ENCODE data around the gene RPTOR.

The RPTOR gene

DNA sequence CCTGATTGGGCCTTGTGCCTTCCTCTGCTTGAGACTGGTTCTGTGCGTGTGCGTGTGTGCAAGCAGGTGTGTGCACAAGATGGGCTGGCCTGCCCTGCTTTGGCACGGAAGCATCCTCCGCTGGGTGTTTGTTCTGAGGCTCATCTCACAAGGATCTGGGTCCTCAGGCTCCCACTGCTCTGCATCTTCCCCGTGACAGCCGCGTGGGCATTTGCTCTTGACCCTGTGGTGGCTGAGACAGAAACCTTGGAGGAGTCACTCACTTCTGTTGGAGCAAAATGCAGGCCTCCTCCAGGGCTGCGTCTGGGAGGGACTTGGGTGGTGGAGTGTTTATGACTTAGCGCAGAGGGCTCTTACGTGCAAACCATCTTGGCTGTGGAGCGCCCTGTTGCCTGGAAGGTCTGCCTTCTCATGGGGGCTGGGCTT is 119.2 kb downstream of the RPTOR start:
- H3K27ac Mint-ChIP-seq = peak overlapping the region; percentile 91
- H3K36me3 Mint-ChIP-seq = peaks cover 8% of the 10 kb centered on the region
- H3K27me3 Mint-ChIP-seq = no peaks in the 10 kb centered on the region
- H3K4me3 Mint-ChIP-seq = peak overlapping the region; percentile 62
- H3K4me1 Mint-ChIP-seq = peaks cover 80% of the 10 kb centered on the region
- H3K9me3 Mint-ChIP-seq = no peaks in the 10 kb centered on the region

GRCh38 chr17:80664217-80664790 is 119.7 kb downstream of the RPTOR start:
- Mint-ChIP-seq H3K9me3 (no peaks in the 10 kb centered on the region), H3K27me3 (no peaks in the 10 kb centered on the region), H3K36me3 (peaks cover 8% of the 10 kb centered on the region), H3K4me3 (peak overlapping the region; percentile 62), H3K27ac (peak overlapping the region; percentile 91), H3K4me1 (peaks cover 82% of the 10 kb centered on the region)

GRCh38 chr17:80665792-80666191 is 121.2 kb downstream of the RPTOR start:
- H3K36me3 Mint-ChIP-seq = peaks cover 10% of the 10 kb centered on the region
- peaks cover 96% of the 10 kb centered on the region for H3K4me1 Mint-ChIP-seq
- H3K4me3 Mint-ChIP-seq = peak overlapping the region; percentile 73
- peak overlapping the region; percentile 96 for H3K27ac Mint-ChIP-seq
- H3K27me3 Mint-ChIP-seq = no peaks in the 10 kb centered on the region
- no peaks in the 10 kb centered on the region for H3K9me3 Mint-ChIP-seq

- Mint-ChIP-seq H3K27ac (peak overlapping the region; percentile 19), H3K36me3 (peaks cover 16% of the 10 kb centered on the region), H3K27me3 (no peaks in the 10 kb centered on the region), H3K4me1 (peaks cover 99% of the 10 kb centered on the region), H3K4me3 (peak overlapping the region; percentile 55), H3K9me3 (no peaks in the 10 kb centered on the region)
These were observed 122.2 kb downstream of the RPTOR start for GRCh38 chr17:80666867-80667266.

- Mint-ChIP-seq H3K27ac (peak overlapping the region; percentile 48), H3K27me3 (no peaks in the 10 kb centered on the region), H3K4me1 (peaks cover 93% of the 10 kb centered on the region), H3K4me3 (peak overlapping the region; percentile 55), H3K36me3 (peaks cover 16% of the 10 kb centered on the region), H3K9me3 (no peaks in the 10 kb centered on the region)
These were observed 123.0 kb downstream of the RPTOR start for GRCh38 chr17:80667462-80668277.

- H3K9me3 Mint-ChIP-seq = no peaks in the 10 kb centered on the region
- peaks cover 18% of the 10 kb centered on the region for H3K36me3 Mint-ChIP-seq
- no peaks in the 10 kb centered on the region for H3K27me3 Mint-ChIP-seq
- peak overlapping the region; percentile 46 for H3K4me3 Mint-ChIP-seq
- peak overlapping the region; percentile 48 for H3K27ac Mint-ChIP-seq
- H3K4me1 Mint-ChIP-seq = peaks cover 93% of the 10 kb centered on the region
These were observed 123.9 kb downstream of the RPTOR start for GRCh38 chr17:80668375-80669148.

DNA sequence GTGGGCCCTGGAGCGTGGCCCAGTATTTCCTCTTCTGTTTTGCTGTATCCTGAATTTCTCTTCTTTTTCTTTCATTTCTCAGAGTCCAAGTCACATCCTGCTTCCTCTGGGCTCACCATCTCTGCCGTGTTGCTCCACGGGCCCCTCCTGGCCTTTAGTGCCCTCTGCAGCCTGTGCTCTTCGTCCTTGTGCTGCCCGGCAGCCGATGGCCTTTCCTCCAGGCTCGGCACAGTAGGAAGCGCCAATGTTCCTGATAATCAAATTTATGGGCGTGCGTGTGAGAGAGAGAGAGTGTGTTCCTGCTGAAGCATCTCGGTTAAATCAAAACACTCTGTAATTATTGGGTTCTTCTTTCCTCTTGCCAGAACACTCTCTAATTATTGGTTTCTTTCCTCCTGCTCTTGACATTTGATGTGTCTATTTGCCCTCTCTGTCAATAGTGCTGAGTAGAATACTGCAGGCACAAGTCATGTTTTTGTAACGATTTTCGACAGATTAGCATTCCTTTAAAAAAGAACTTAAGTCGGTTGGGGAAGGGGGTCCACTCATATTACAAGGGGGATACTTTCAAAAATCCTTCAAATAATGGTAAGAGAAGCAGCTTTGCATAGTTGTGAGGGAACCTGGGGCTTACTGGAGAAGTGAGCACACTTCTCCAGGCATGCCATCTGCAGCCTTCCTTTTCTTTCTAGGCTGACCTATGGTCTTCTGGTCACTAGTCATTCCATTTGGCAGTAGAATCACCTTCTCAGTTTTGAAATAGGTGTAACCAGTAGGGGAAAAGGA is 126.6 kb downstream of the RPTOR start:
- H3K9me3 Mint-ChIP-seq = no peaks in the 10 kb centered on the region
- H3K27ac Mint-ChIP-seq = peak overlapping the region; percentile 74
- peaks cover 87% of the 10 kb centered on the region for H3K4me1 Mint-ChIP-seq
- H3K36me3 Mint-ChIP-seq = peaks cover 20% of the 10 kb centered on the region
- H3K27me3 Mint-ChIP-seq = no peaks in the 10 kb centered on the region
- no peak overlapping the region for H3K4me3 Mint-ChIP-seq

DNA sequence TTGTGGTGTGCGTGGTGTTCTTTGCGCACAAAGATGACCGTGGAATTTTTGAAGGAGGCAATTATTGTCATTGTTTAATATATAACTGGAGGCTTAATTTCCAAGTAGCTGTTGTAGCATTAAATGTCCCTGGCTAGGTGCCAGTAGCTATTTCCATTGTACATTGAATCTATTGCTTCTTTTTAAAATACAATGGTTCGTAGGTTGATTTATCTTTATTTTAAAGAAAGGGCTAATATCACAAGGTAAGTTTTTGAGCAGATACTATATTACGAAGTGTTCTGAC is 127.1 kb downstream of the RPTOR start:
- Mint-ChIP-seq H3K27ac (no peak overlapping the region), H3K27me3 (no peaks in the 10 kb centered on the region), H3K9me3 (no peaks in the 10 kb centered on the region), H3K4me3 (no peak overlapping the region), H3K4me1 (peaks cover 87% of the 10 kb centered on the region), H3K36me3 (peaks cover 20% of the 10 kb centered on the region)

GRCh38 chr17:80673152-80673920 is 128.7 kb downstream of the RPTOR start:
- Mint-ChIP-seq H3K4me1 (peaks cover 87% of the 10 kb centered on the region), H3K27me3 (no peaks in the 10 kb centered on the region), H3K36me3 (peaks cover 18% of the 10 kb centered on the region), H3K4me3 (peak overlapping the region; percentile 60), H3K9me3 (no peaks in the 10 kb centered on the region), H3K27ac (peak overlapping the region; percentile 80)

GRCh38 chr17:80675438-80676095 is 130.9 kb downstream of the RPTOR start:
- Mint-ChIP-seq H3K4me3 (peak overlapping the region; percentile 47), H3K4me1 (peaks cover 88% of the 10 kb centered on the region), H3K36me3 (peaks cover 16% of the 10 kb centered on the region)

DNA sequence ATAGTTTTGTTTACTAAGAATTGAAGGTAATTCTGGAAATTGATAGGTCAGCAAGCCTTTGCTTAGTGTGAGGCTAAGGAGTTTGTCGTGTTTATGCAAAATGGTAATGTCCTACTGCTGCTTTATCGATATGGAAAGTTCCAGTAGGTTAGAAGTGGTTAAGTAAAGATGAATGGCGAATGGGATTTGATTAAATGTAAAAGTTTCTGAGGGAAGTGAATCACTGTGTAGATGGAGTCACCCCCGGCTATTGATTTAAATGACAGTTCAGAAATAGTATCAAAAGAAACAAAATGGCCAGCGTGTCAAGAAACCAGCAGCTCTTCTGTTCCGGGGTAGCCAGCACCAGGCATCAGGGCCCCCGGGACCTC is 131.4 kb downstream of the RPTOR start:
- peaks cover 14% of the 10 kb centered on the region for H3K36me3 Mint-ChIP-seq
- peak overlapping the region; percentile 47 for H3K4me3 Mint-ChIP-seq
- H3K4me1 Mint-ChIP-seq = peaks cover 88% of the 10 kb centered on the region
- peak overlapping the region; percentile 81 for H3K27ac Mint-ChIP-seq
- no peaks in the 10 kb centered on the region for H3K9me3 Mint-ChIP-seq
- H3K27me3 Mint-ChIP-seq = no peaks in the 10 kb centered on the region

More at GRCh38 chr17:80675438-80676095, 130.9 kb downstream of the RPTOR start:
- peak overlapping the region; percentile 81 for H3K27ac Mint-ChIP-seq
- H3K27me3 Mint-ChIP-seq = no peaks in the 10 kb centered on the region
- no peaks in the 10 kb centered on the region for H3K9me3 Mint-ChIP-seq

DNA sequence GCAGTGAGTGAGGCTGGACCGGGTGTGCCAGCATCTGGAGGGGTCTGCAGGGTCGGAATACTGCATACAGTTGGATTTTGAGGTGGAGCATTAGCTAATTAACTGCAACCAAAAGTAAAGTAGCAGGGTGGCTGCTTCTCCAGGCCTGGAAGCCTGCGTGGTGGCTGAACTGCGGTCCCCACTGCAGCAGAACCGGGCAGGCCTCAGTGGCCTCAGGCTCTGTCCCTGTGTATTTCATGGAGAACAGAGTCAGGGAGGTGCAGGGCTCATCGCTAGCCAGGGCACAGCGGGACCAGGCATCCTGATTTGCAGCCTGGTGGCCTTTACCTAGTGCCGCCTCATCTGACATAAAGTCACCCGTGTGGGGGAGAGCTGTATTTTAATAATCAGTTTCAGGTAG is 131.9 kb downstream of the RPTOR start:
- Mint-ChIP-seq H3K27ac (peak overlapping the region; percentile 81), H3K4me3 (peak overlapping the region; percentile 47), H3K36me3 (peaks cover 10% of the 10 kb centered on the region), H3K27me3 (no peaks in the 10 kb centered on the region), H3K9me3 (no peaks in the 10 kb centered on the region), H3K4me1 (peaks cover 83% of the 10 kb centered on the region)

- Mint-ChIP-seq H3K36me3 (peaks cover 10% of the 10 kb centered on the region), H3K4me1 (peaks cover 84% of the 10 kb centered on the region), H3K9me3 (no peaks in the 10 kb centered on the region), H3K4me3 (peak overlapping the region; percentile 71), H3K27me3 (no peaks in the 10 kb centered on the region), H3K27ac (peak overlapping the region; percentile 95)
These were observed 132.6 kb downstream of the RPTOR start for GRCh38 chr17:80677214-80677756.

DNA sequence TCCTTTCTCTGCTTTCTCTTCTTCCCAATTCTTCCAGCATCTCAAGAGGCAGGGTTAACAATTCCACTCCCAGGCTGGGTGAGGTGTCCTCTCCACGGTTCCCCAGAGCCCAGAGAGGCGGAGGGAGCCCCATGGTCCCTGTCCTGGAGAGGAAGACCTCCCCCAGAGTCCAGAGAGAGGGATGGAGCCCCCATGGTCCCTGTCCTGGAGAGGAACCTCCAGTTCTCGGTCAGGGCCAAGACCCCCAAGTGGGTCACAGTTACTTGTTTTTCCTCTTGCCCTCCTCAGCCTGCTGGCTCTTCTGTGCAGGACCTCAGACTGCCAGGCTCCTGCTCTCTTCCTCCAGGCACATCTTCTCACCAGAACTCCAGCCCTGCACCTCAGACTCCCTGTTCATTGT is 135.2 kb downstream of the RPTOR start:
- Mint-ChIP-seq H3K4me3 (peak overlapping the region; percentile 63), H3K9me3 (no peaks in the 10 kb centered on the region), H3K4me1 (peaks cover 73% of the 10 kb centered on the region), H3K27ac (peak overlapping the region; percentile 91), H3K36me3 (peaks cover 16% of the 10 kb centered on the region), H3K27me3 (no peaks in the 10 kb centered on the region)
